Calu3 (cell line): ENCODE data around the gene PCK1. TPM values are rescaled to one million over a fixed set of nuclear protein-coding genes. Genes with fewer than 3 reads are reported as not detected.

ENCODE experiments used
- BruUV-seq: library from RNA; stranded (reverse); fragments of 400-500 nt; replicated peaks from 2 replicates; lab custom pipeline; 2021; lab: Mats Ljungman, UMichigan
- CTCF ChIA-PET: fragments of 300-600 bp; sonication (Branson Sonifier 250); formaldehyde crosslinking; loops from one replicate; lab custom pipeline; 2022; ENCODE audit warnings: antibody characterized with exemption; lab: Charles Lee
- DNase-seq: peaks from one replicate; pipeline ENCODE4 v3.0.0; 2022
- H3K27ac Mint-ChIP-seq: one replicate; pipeline ENCODE4 v1.8.0; 2022; ENCODE audit warnings: mixed read lengths; ENCODE audit not compliant: unreplicated experiment
- H3K27me3 Mint-ChIP-seq: one replicate; pipeline ENCODE4 v1.8.0; 2022; ENCODE audit warnings: mixed read lengths; ENCODE audit not compliant: unreplicated experiment
- H3K36me3 Mint-ChIP-seq: one replicate; pipeline ENCODE4 v1.8.0; 2022; ENCODE audit warnings: mild to moderate bottlenecking, moderate library complexity, mixed read lengths; ENCODE audit not compliant: insufficient read depth, unreplicated experiment
- H3K4me1 Mint-ChIP-seq: one replicate; pipeline ENCODE4 v1.8.0; 2022; ENCODE audit warnings: mild to moderate bottlenecking, low read depth, mixed read lengths; ENCODE audit not compliant: unreplicated experiment
- H3K4me3 Mint-ChIP-seq: one replicate; pipeline ENCODE4 v1.8.0; 2022; ENCODE audit warnings: mild to moderate bottlenecking, low read depth, moderate library complexity, mixed read lengths; ENCODE audit not compliant: unreplicated experiment
- H3K9me3 Mint-ChIP-seq: one replicate; pipeline ENCODE4 v1.8.0; 2022; ENCODE audit warnings: low read depth, mixed read lengths; ENCODE audit not compliant: unreplicated experiment
- CTCF ChIP-seq: fragments of 200-600 bp; IDR thresholded peaks from one replicate; pipeline ENCODE4 v1.8.0; 2022; ENCODE audit warnings: antibody characterized with exemption; ENCODE audit not compliant: unreplicated experiment
- intact Hi-C: fragments of 100-400 bp; cut with micrococcal nuclease; formaldehyde crosslinking; loops from one replicate; pipeline ENCODE4 v1.10.0; 2022; ENCODE audit not compliant: unreplicated experiment
- total RNA-seq: library from RNA; stranded (reverse); gene quantifications from 2 replicates; pipeline ENCODE4 v1.2.3, GENCODE V29; 2022

PCK1 gene
- total RNA-seq, 1 experiment from 2014 or later = 0.19 TPM

- peaks cover 86% of the 10 kb centered on the region for H3K27me3 Mint-ChIP-seq
- peaks cover 18% of the 10 kb centered on the region for H3K4me1 Mint-ChIP-seq
- peak; percentile 44 for DNase-seq
- intact Hi-C loops = no loop called here
- no peaks in the 10 kb centered on the region for H3K9me3 Mint-ChIP-seq
- peak overlapping the region; percentile 16 for H3K4me3 Mint-ChIP-seq
- CTCF ChIA-PET = interaction anchor here (0.7 kb wide), 1 partner anchor 637 kb away, joined by 3 read pairs; no protein-coding TSS in a partner anchor
- no peak overlapping the region for H3K27ac Mint-ChIP-seq
- TF ChIP-seq CTCF = peak; percentile 76
- H3K36me3 Mint-ChIP-seq = peaks cover 5% of the 10 kb centered on the region
- BruUV-seq = no TSS peak
Measured at GRCh38 chr20:57582432-57583288, 21.8 kb downstream of the PCK1 start.

DNA sequence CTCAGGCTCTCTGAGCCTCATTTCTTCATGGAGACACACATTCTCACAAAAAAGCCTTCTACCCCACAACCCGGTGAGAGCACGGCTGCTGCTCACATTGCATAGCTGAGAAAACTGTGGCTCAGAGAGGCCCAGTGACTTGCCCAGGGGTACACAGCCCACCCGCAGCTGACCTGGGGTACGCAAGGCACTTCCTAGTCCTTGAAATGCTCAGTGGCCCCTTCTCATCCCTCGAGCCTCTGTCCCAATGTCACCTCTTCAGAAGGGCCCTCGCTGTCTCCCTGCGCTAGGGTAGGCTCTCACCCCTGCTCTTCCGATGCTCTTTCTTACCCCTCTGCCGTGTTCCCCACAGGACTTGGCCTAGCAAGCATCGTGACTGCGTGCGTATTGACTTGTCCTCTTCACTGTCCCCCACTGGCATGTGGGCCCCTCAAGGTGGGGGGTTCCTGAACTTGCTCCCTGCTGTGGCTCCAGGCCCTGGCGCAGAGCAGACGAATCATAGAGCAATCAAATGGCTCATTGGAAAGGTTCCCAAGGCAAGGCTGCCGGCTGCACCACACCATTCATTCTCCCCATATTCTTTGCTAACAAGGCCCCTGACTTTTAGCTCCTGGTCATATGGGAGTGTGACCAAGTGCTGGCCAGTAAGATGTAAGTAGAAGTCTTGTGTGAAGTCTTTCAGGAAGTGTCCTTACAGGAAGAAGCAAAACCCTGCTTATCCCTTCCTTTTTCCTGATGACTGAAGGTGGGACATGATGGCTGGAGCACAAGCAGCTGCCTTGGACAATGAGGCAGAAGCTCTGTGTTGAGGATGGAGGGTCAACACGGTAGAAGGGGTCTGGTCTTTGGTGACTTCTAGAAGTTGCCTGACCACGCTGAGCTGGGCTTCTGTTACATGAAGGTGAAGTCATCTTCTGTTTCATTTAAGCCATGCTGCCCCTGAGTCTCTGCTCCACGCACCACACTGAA lies 22.7 kb downstream of the PCK1 start:
- intact Hi-C loops = no loop called here
- Mint-ChIP-seq H3K27ac (no peak overlapping the region), H3K9me3 (no peaks in the 10 kb centered on the region), H3K36me3 (peaks cover 5% of the 10 kb centered on the region), H3K27me3 (peaks cover 86% of the 10 kb centered on the region), H3K4me1 (peaks cover 18% of the 10 kb centered on the region), H3K4me3 (no peak overlapping the region)
- no TSS peak for BruUV-seq
- no peak for DNase-seq
- CTCF ChIA-PET = interaction anchor here (0.9 kb wide), 1 partner anchor 16 kb away, joined by 6 read pairs; no protein-coding TSS in a partner anchor
- TF ChIP-seq CTCF = no peak

DNA sequence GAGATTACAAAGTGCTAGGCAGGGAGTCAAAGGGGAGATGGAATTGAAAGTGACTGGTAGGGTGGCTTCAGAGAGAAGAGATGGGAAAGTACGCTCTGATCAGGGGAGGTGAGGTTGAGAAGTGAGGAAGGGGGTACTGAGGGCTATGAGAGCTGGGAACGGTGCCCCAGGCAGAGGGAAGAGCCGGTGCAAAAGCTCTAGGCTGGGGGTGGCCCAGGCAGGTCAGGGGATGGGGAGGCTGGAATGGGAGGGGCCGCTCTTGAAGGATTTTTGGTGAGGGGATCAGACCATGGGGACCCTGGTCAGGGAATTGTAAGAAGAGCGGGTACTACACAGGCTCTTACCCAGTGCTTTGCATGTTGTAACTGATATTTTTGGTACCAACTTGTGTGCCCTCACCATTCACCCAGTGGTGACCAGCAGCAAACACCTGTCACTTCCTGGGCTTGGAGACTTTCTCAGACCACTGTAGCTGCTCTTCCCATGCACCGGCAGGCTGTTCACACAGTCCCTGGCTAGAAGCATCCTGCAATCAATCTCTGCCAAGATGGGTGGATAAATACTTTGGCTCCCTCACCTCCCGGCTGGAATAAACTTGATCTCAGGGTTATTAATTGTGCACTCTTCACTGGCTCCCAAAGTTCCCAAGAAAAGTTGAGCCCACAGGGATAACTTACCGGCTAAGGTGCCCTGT lies 24.0 kb downstream of the PCK1 start:
- Mint-ChIP-seq H3K27me3 (peaks cover 80% of the 10 kb centered on the region), H3K27ac (no peak overlapping the region), H3K4me3 (no peak overlapping the region), H3K36me3 (peaks cover 5% of the 10 kb centered on the region), H3K4me1 (peaks cover 18% of the 10 kb centered on the region), H3K9me3 (no peaks in the 10 kb centered on the region)
- intact Hi-C loops = no loop called here
- no TSS peak for BruUV-seq
- no peak for TF ChIP-seq CTCF
- DNase-seq = no peak
- CTCF ChIA-PET = interaction anchor here (0.8 to 0.9 kb wide), 2 partner anchors 13 to 18 kb away, joined by 3 to 6 read pairs; no protein-coding TSS in a partner anchor
